Glomerular visceral epithelial cell (primary cell): ENCODE results near the gene MAMDC4.

Experiments
- DNase-seq: peaks from one replicate; pipeline ENCODE4 v3.0.0-alpha.2; 2016; ENCODE audit errors: extremely low spot score

The MAMDC4 gene

GRCh38 chr9:136849960-136850865 lies 1.9 kb upstream of the MAMDC4 start:
- no peak for DNase-seq

GRCh38 chr9:136850866-136851775 lies 1.0 kb upstream of the MAMDC4 start:
- DNase-seq: no peak

- DNase-seq: no peak
These were observed 784 bp downstream of the MAMDC4 start for GRCh38 chr9:136852664-136853595.

- no peak for DNase-seq
These were observed 1.5 kb downstream of the MAMDC4 start for GRCh38 chr9:136853596-136854112.

GRCh38 chr9:136854113-136854841 lies 2.1 kb downstream of the MAMDC4 start:
- no peak for DNase-seq

- no peak for DNase-seq
These were observed 2.8 kb downstream of the MAMDC4 start for GRCh38 chr9:136854842-136855460.

- DNase-seq: no peak
These were observed 3.4 kb downstream of the MAMDC4 start for GRCh38 chr9:136855461-136856078.

GRCh38 chr9:136856079-136856476 lies 3.9 kb downstream of the MAMDC4 start:
- no peak for DNase-seq

- DNase-seq: no peak
These were observed 4.5 kb downstream of the MAMDC4 start for GRCh38 chr9:136856541-136857141.

- no peak for DNase-seq
These were observed 5.0 kb downstream of the MAMDC4 start for GRCh38 chr9:136857166-136857565.

GRCh38 chr9:136857581-136858412 lies 5.7 kb downstream of the MAMDC4 start:
- DNase-seq: no peak

GRCh38 chr9:136858452-136858843 lies 6.3 kb downstream of the MAMDC4 start:
- DNase-seq: no peak

- DNase-seq: peak; percentile 82
These were observed 7.0 kb downstream of the MAMDC4 start for GRCh38 chr9:136858844-136859757.

GRCh38 chr9:136860529-136860928 lies 8.4 kb downstream of the MAMDC4 start:
- no peak for DNase-seq

GRCh38 chr9:136860933-136861873 lies 9.1 kb downstream of the MAMDC4 start:
- DNase-seq: no peak

- no peak for DNase-seq
These were observed 9.8 kb downstream of the MAMDC4 start for GRCh38 chr9:136861874-136862457.
